HEK293 (cell line): ENCODE data around the gene CCNJL.

Source experiments
- CTCF ChIA-PET: fragments of 350-600 bp; formaldehyde crosslinking; extraction: SDS; loops from one replicate; lab custom pipeline; 2021; ENCODE audit warnings: antibody characterized with exemption; lab: Yijun Ruan, JAX
- POLR2A ChIA-PET: fragments of 300-600 bp; formaldehyde crosslinking; extraction: SDS; loops from one replicate; lab custom pipeline; 2020; ENCODE audit warnings: antibody characterized with exemption, inconsistent platforms; lab: Yijun Ruan, JAX
- H3K27ac ChIP-seq: fragments of 200-500 bp; sonication (Bioruptor generic); 2 replicates; pipeline ENCODE4 v1.5.1; 2014; ENCODE audit warnings: low read depth, low read length, control low read depth, inconsistent platforms; ENCODE audit errors: extremely low read depth
- H3K36me3 ChIP-seq, 2 experiments: fragments of 200-500 bp in 1 of 2; sonication (Bioruptor generic) in 1 of 2; 1 replicate in 1 of 2; 2 replicates in 1 of 2; pipeline ENCODE4 v1.5.1; 2014 to 2017; ENCODE audit warnings: inconsistent platforms in 2 of 2, low read length in 2 of 2; ENCODE audit not compliant: control insufficient read depth in 2 of 2, insufficient read depth in 1 of 2
- H3K4me1 ChIP-seq: fragments of 200-500 bp; sonication (Bioruptor generic); 2 replicates; pipeline ENCODE4 v1.5.1; 2014; ENCODE audit warnings: mild to moderate bottlenecking, low read length, inconsistent platforms; ENCODE audit not compliant: control insufficient read depth, insufficient read depth
- H3K4me3 ChIP-seq: 2 replicates; pipeline ENCODE4 v1.5.1; 2011; ENCODE audit warnings: low read depth, mild to moderate bottlenecking, control low read depth, low read length, moderate library complexity
- H3K9me3 ChIP-seq: fragments of 200-500 bp; sonication (Bioruptor generic); 2 replicates; pipeline ENCODE4 v1.5.1; 2014; ENCODE audit warnings: low read depth, low read length, inconsistent platforms; ENCODE audit not compliant: control insufficient read depth, insufficient read depth
- HOXA7 ChIP-seq: sonication (generic); formaldehyde crosslinking; IDR thresholded peaks from 2 replicates; pipeline ENCODE4 v1.8.1; 2022; ENCODE audit warnings: missing genetic modification reagents, borderline replicate concordance
- HOXC10 ChIP-seq: sonication (generic); formaldehyde crosslinking; IDR thresholded peaks from 2 replicates; pipeline ENCODE4 v1.8.1; 2023; ENCODE audit warnings: mild to moderate bottlenecking, missing genetic modification reagents
- KLF10 ChIP-seq: fragments of 450-650 bp; IDR thresholded peaks from 2 replicates; pipeline ENCODE4 v1.5.1; 2018; ENCODE audit warnings: missing biosample characterization, mild to moderate bottlenecking, missing genetic modification characterization
- OSR2 ChIP-seq: fragments of 450-650 bp; formaldehyde crosslinking; IDR thresholded peaks from 2 replicates; pipeline ENCODE4 v1.5.1; 2016; ENCODE audit warnings: missing biosample characterization, missing genetic modification characterization
- PRDM2 ChIP-seq: fragments of 450-650 bp; formaldehyde crosslinking; IDR thresholded peaks from 2 replicates; pipeline ENCODE4 v1.5.1; 2016; ENCODE audit warnings: missing biosample characterization, missing genetic modification characterization, borderline replicate concordance
- SP3 ChIP-seq: fragments of 450-650 bp; formaldehyde crosslinking; IDR thresholded peaks from 2 replicates; pipeline ENCODE4 v1.5.1; 2016; ENCODE audit warnings: missing biosample characterization, missing genetic modification characterization
- YY1 ChIP-seq: fragments of 450-650 bp; formaldehyde crosslinking; IDR thresholded peaks from 2 replicates; pipeline ENCODE4 v1.5.1; 2018; ENCODE audit warnings: missing biosample characterization, missing genetic modification characterization
- ZBTB1 ChIP-seq: fragments of 450-650 bp; formaldehyde crosslinking; IDR thresholded peaks from 2 replicates; pipeline ENCODE4 v1.5.1; 2016; ENCODE audit warnings: missing biosample characterization, missing genetic modification characterization
- ZBTB8A ChIP-seq: fragments of 450-650 bp; formaldehyde crosslinking; IDR thresholded peaks from 2 replicates; pipeline ENCODE4 v1.5.1; 2016; ENCODE audit warnings: missing biosample characterization, missing genetic modification characterization
- ZEB2 ChIP-seq: fragments of 450-650 bp; formaldehyde crosslinking; IDR thresholded peaks from 2 replicates; pipeline ENCODE4 v1.5.1; 2016; ENCODE audit warnings: missing biosample characterization, missing genetic modification characterization
- ZFHX2 ChIP-seq: fragments of 450-650 bp; formaldehyde crosslinking; conservative IDR thresholded peaks from 2 replicates; pipeline ENCODE4 v1.5.1; 2016; ENCODE audit warnings: missing biosample characterization, missing genetic modification characterization
- ZFP69B ChIP-seq: fragments of 450-650 bp; formaldehyde crosslinking; IDR thresholded peaks from 2 replicates; pipeline ENCODE4 v1.5.1; 2016; ENCODE audit warnings: missing biosample characterization, missing genetic modification characterization
- ZNF132 ChIP-seq: fragments of 450-650 bp; formaldehyde crosslinking; IDR thresholded peaks from 2 replicates; pipeline ENCODE4 v1.5.1; 2017; ENCODE audit warnings: missing biosample characterization, missing genetic modification characterization, borderline replicate concordance
- ZNF148 ChIP-seq: fragments of 450-650 bp; formaldehyde crosslinking; IDR thresholded peaks from 2 replicates; pipeline ENCODE4 v1.5.0; 2017; ENCODE audit warnings: missing biosample characterization, missing genetic modification characterization, borderline replicate concordance
- ZNF184 ChIP-seq: fragments of 450-650 bp; IDR thresholded peaks from 2 replicates; pipeline ENCODE4 v1.5.1; 2018; ENCODE audit warnings: missing biosample characterization, mild to moderate bottlenecking, missing genetic modification characterization
- ZNF266 ChIP-seq: fragments of 450-650 bp; formaldehyde crosslinking; IDR thresholded peaks from 2 replicates; pipeline ENCODE4 v1.5.1; 2016; ENCODE audit warnings: missing biosample characterization, missing genetic modification characterization, low read depth
- ZNF354C ChIP-seq: fragments of 450-650 bp; formaldehyde crosslinking; IDR thresholded peaks from 2 replicates; pipeline ENCODE4 v1.5.1; 2016; ENCODE audit warnings: missing biosample characterization, missing genetic modification characterization, low read depth, borderline replicate concordance
- ZNF37A ChIP-seq: fragments of 450-650 bp; IDR thresholded peaks from 2 replicates; pipeline ENCODE4 v1.5.1; 2018; ENCODE audit warnings: missing biosample characterization, missing genetic modification characterization
- ZNF391 ChIP-seq: fragments of 450-650 bp; formaldehyde crosslinking; IDR thresholded peaks from 2 replicates; pipeline ENCODE4 v1.5.1; 2016; ENCODE audit warnings: low read depth, missing biosample characterization, missing genetic modification characterization, borderline replicate concordance
- ZNF48 ChIP-seq: fragments of 450-650 bp; formaldehyde crosslinking; IDR thresholded peaks from 2 replicates; pipeline ENCODE4 v1.5.1; 2016; ENCODE audit warnings: missing biosample characterization, missing genetic modification characterization
- ZNF514 ChIP-seq: fragments of 450-650 bp; formaldehyde crosslinking; IDR thresholded peaks from 2 replicates; pipeline ENCODE4 v1.5.1; 2016; ENCODE audit warnings: missing biosample characterization, missing genetic modification characterization
- ZNF561 ChIP-seq: fragments of 450-650 bp; IDR thresholded peaks from 2 replicates; pipeline ENCODE4 v1.5.1; 2018; ENCODE audit warnings: missing biosample characterization, missing genetic modification characterization, borderline replicate concordance
- ZNF677 ChIP-seq: fragments of 450-650 bp; IDR thresholded peaks from 2 replicates; pipeline ENCODE4 v1.5.0; 2018; ENCODE audit warnings: missing biosample characterization, mild to moderate bottlenecking, missing genetic modification characterization, moderate library complexity
- ZNF692 ChIP-seq: fragments of 450-650 bp; formaldehyde crosslinking; IDR thresholded peaks from 2 replicates; pipeline ENCODE4 v1.5.1; 2016; ENCODE audit warnings: missing biosample characterization, missing genetic modification characterization
- ZNF830 ChIP-seq: fragments of 450-650 bp; IDR thresholded peaks from 2 replicates; pipeline ENCODE4 v1.5.0; 2018; ENCODE audit warnings: missing biosample characterization, missing genetic modification characterization, low read depth, mild to moderate bottlenecking, moderate library complexity
- ZSCAN23 ChIP-seq: fragments of 450-650 bp; formaldehyde crosslinking; IDR thresholded peaks from 2 replicates; pipeline ENCODE4 v1.5.1; 2016; ENCODE audit warnings: missing biosample characterization, missing genetic modification characterization

The CCNJL gene

GRCh38 chr5:160221082-160221481 lies 91.3 kb downstream of the CCNJL start:
- ChIA-PET CTCF (interaction anchor here (0.7 kb wide), 2 partner anchors 9 to 1764 kb away, joined by 4 to 5 read pairs; no protein-coding TSS in a partner anchor), POLR2A (interaction anchor here (0.7 kb wide), 1 partner anchor 154 kb away, joined by 3 read pairs; no protein-coding TSS in a partner anchor)
- Histone ChIP-seq H3K4me1 (no peaks in the 10 kb centered on the region), H3K36me3 (no peaks in the 10 kb centered on the region), H3K9me3 (no peaks in the 10 kb centered on the region), H3K27ac (no peak overlapping the region), H3K4me3 (no peak overlapping the region)
- no peak for TF ChIP-seq ZFHX2 (tag by site-specific recombination)
- TF ChIP-seq KLF10 = no peak
- no peak for TF ChIP-seq ZBTB1 (tag by site-specific recombination)
- no peak for TF ChIP-seq SP3 (tag by site-specific recombination)
- no peak for TF ChIP-seq ZNF48 (tag by site-specific recombination)
- no peak for TF ChIP-seq OSR2
- TF ChIP-seq ZNF514 (tag by site-specific recombination) = no peak
- no peak for TF ChIP-seq ZNF677 (tag by site-specific recombination)
- TF ChIP-seq ZNF692 (tag by site-specific recombination) = no peak
- no peak for TF ChIP-seq YY1
- no peak for TF ChIP-seq ZNF266 (tag by site-specific recombination)
- no peak for TF ChIP-seq ZBTB8A (tag by site-specific recombination)
- TF ChIP-seq ZNF354C (tag by site-specific recombination) = no peak
- TF ChIP-seq HOXC10 (CRISPR knock-in tag) = no peak
- TF ChIP-seq ZFP69B (tag by site-specific recombination) = no peak
- no peak for TF ChIP-seq HOXA7 (CRISPR knock-in tag)
- no peak for TF ChIP-seq ZNF132 (tag by site-specific recombination)
- no peak for TF ChIP-seq ZNF37A (tag by site-specific recombination)

- POLR2A ChIA-PET = no interaction called here
- Histone ChIP-seq H3K4me3 (no peak overlapping the region), H3K36me3 (no peaks in the 10 kb centered on the region), H3K9me3 (no peaks in the 10 kb centered on the region), H3K4me1 (no peaks in the 10 kb centered on the region), H3K27ac (no peak overlapping the region)
- CTCF ChIA-PET = no interaction called here
- TF ChIP-seq ZEB2 (no peak), ZNF184 (tag by site-specific recombination) (no peak), ZNF561 (tag by site-specific recombination) (no peak), ZSCAN23 (tag by site-specific recombination) (no peak), ZNF391 (tag by site-specific recombination) (no peak), ZNF148 (tag by site-specific recombination) (no peak), PRDM2 (tag by site-specific recombination) (no peak), ZNF830 (tag by site-specific recombination) (no peak), ZNF692 (tag by site-specific recombination) (no peak)
These were observed 93.0 kb downstream of the CCNJL start for GRCh38 chr5:160219356-160219755.
